Skin of body (tissue), 2 donors: ENCODE measurements around the gene B3GLCT. TPM values are rescaled to one million over a fixed set of nuclear protein-coding genes. Genes with fewer than 3 reads are reported as not detected.
"Not testable (repeated sequence)": the region's sequence is repeated elsewhere in the genome, so short reads cannot be mapped to it uniquely, and the experiment has no call there.

ENCODE experiments used
- DNase-seq: peaks from one replicate; lab custom pipeline; 2025; lab: John Stamatoyannopoulos, UW
- total RNA-seq: library from RNA; depleted of rRNA; stranded (reverse); fragments of >200 nt; gene quantifications from one replicate; pipeline ENCODE4 v1.2.3, GENCODE V29; 2014

B3GLCT gene
- total RNA-seq: 13.4 TPM

- DNase-seq: peak; percentile 58
Measured at GRCh38 chr13:31199849-31200636, at the start of gene B3GLCT. Gene B3GLCT, plus strand, starts transcription at chr13:31199975. Its CDS starts 110 bp downstream, at chr13:31200085.

GRCh38 chr13:31150315-31150985 lies 49.3 kb upstream of the B3GLCT start:
- no peak for DNase-seq

- DNase-seq: no peak
Measured at GRCh38 chr13:31151837-31152236, 47.9 kb upstream of the B3GLCT start.

GRCh38 chr13:31154939-31155338 lies 44.8 kb upstream of the B3GLCT start:
- DNase-seq: no peak

- no peak for DNase-seq
Measured at GRCh38 chr13:31159306-31159705, 40.5 kb upstream of the B3GLCT start.

GRCh38 chr13:31160857-31161556 lies 38.8 kb upstream of the B3GLCT start:
- peak; percentile 37 for DNase-seq

GRCh38 chr13:31161557-31162150 lies 38.1 kb upstream of the B3GLCT start, which contains the start of gene HSPH1:
Gene HSPH1, minus strand, starts transcription at chr13:31161904. Its CDS starts 322 bp downstream, at chr13:31161582.
- DNase-seq: peak; percentile 96

GRCh38 chr13:31162151-31163008 lies 37.4 kb upstream of the B3GLCT start:
- peak; percentile 99 for DNase-seq

GRCh38 chr13:31166591-31166990 lies 33.2 kb upstream of the B3GLCT start:
- DNase-seq: no peak

- no peak for DNase-seq
Measured at GRCh38 chr13:31167490-31167889, 32.3 kb upstream of the B3GLCT start.

GRCh38 chr13:31168166-31168565 lies 31.6 kb upstream of the B3GLCT start:
- no peak for DNase-seq

GRCh38 chr13:31168736-31169135 lies 31.0 kb upstream of the B3GLCT start:
- DNase-seq: no peak

GRCh38 chr13:31172001-31172400 lies 27.8 kb upstream of the B3GLCT start:
- DNase-seq: no peak

- DNase-seq: no peak
Measured at GRCh38 chr13:31172535-31172934, 27.2 kb upstream of the B3GLCT start.

GRCh38 chr13:31174018-31174417 lies 25.8 kb upstream of the B3GLCT start:
- no peak for DNase-seq

- DNase-seq: no peak
Measured at GRCh38 chr13:31175847-31176532, 23.8 kb upstream of the B3GLCT start.

- not testable (repeated sequence) for DNase-seq
Measured at GRCh38 chr13:31177813-31178495, 21.8 kb upstream of the B3GLCT start.

GRCh38 chr13:31179241-31179640 lies 20.5 kb upstream of the B3GLCT start:
- no peak for DNase-seq

GRCh38 chr13:31179754-31180153 lies 20.0 kb upstream of the B3GLCT start:
- DNase-seq: no peak

- no peak for DNase-seq
Measured at GRCh38 chr13:31182987-31183386, 16.8 kb upstream of the B3GLCT start.
